Stimulated activated CD4-positive, alpha-beta T cell treated with anti-CD3 and anti-CD28 coated beads, Interleukin-15, amount 100 ng/mL, for 1 hour (primary cell): ENCODE results near the gene RBM27.
"Not testable (repeated sequence)": the region's sequence is repeated elsewhere in the genome, so short reads cannot be mapped to it uniquely, and the experiment has no call there.

Experiments used
- DNase-seq, 2 donors: peaks; one replicate each; pipeline ENCODE4 v3.0.0-alpha.2; 2020; ENCODE audit warnings: low read depth in 1 of 2, low spot score in 1 of 2

RBM27 gene

GRCh38 chr5:146203011-146203871, at the start of gene RBM27:
RBM27 (plus strand) TSS chr5:146203605; CDS start chr5:146203766, 161 bp downstream.
- DNase-seq: peak; percentile 95 to 96

- DNase-seq: no peak
Measured at GRCh38 chr5:146158255-146158654, 45.1 kb upstream of the RBM27 start.

- DNase-seq: no peak
Measured at GRCh38 chr5:146164382-146164781, 39.0 kb upstream of the RBM27 start.

- no peak for DNase-seq
Measured at GRCh38 chr5:146165460-146165859, 37.9 kb upstream of the RBM27 start.

- DNase-seq: no peak
Measured at GRCh38 chr5:146165903-146166302, 37.5 kb upstream of the RBM27 start.

- DNase-seq: no peak
Measured at GRCh38 chr5:146169076-146169475, 34.3 kb upstream of the RBM27 start.

GRCh38 chr5:146173049-146173448, 30.4 kb upstream of the RBM27 start:
- DNase-seq: not testable (repeated sequence)

- DNase-seq: no peak
Measured at GRCh38 chr5:146173597-146173996, 29.8 kb upstream of the RBM27 start.

GRCh38 chr5:146176805-146177204, 26.6 kb upstream of the RBM27 start:
- no peak for DNase-seq

GRCh38 chr5:146179696-146180095, 23.7 kb upstream of the RBM27 start:
- no peak for DNase-seq

GRCh38 chr5:146183403-146183802, 20.0 kb upstream of the RBM27 start:
- not testable (repeated sequence) for DNase-seq

- no peak for DNase-seq
Measured at GRCh38 chr5:146185161-146185560, 18.2 kb upstream of the RBM27 start.

GRCh38 chr5:146188358-146188757, 15.0 kb upstream of the RBM27 start:
- DNase-seq: no peak

- DNase-seq: no peak
Measured at GRCh38 chr5:146192571-146193043, 10.8 kb upstream of the RBM27 start.

- no peak for DNase-seq
Measured at GRCh38 chr5:146193285-146193684, 10.1 kb upstream of the RBM27 start.

- DNase-seq: not testable (repeated sequence)
Measured at GRCh38 chr5:146194997-146195396, 8.4 kb upstream of the RBM27 start.

GRCh38 chr5:146196459-146197048, 6.9 kb upstream of the RBM27 start:
- no peak for DNase-seq

GRCh38 chr5:146199176-146199815, 4.1 kb upstream of the RBM27 start:
- DNase-seq: no peak

- DNase-seq: not testable (repeated sequence)
Measured at GRCh38 chr5:146201795-146202194, 1.6 kb upstream of the RBM27 start.

GRCh38 chr5:146203872-146204192, 427 bp downstream of the RBM27 start:
- DNase-seq: no peak

- DNase-seq: no peak
Measured at GRCh38 chr5:146205499-146206202, 2.2 kb downstream of the RBM27 start.
